OCI-LY3 (cell line): ENCODE data around the gene QKI.

ENCODE experiments used
- EZH2phosphoT487 ChIP-seq: fragments of 200-600 bp; shearing (Covaris generic); IDR thresholded peaks from 2 replicates; pipeline ENCODE4 v1.6.1; 2018; ENCODE audit warnings: antibody characterized with exemption, mixed run types, low read depth
- TF ChIP-seq, protein P1 (sequence below): fragments of 200-600, 300-600 bp; sonication (generic); IDR thresholded peaks from 2 replicates; pipeline ENCODE4 v1.5.1; 2014; ENCODE audit warnings: antibody characterized with exemption, low read length, low read depth

GRCh38 chr6:163394659-163395058 lies 19.9 kb upstream of the QKI start:
- TF ChIP-seq, protein P1, sequence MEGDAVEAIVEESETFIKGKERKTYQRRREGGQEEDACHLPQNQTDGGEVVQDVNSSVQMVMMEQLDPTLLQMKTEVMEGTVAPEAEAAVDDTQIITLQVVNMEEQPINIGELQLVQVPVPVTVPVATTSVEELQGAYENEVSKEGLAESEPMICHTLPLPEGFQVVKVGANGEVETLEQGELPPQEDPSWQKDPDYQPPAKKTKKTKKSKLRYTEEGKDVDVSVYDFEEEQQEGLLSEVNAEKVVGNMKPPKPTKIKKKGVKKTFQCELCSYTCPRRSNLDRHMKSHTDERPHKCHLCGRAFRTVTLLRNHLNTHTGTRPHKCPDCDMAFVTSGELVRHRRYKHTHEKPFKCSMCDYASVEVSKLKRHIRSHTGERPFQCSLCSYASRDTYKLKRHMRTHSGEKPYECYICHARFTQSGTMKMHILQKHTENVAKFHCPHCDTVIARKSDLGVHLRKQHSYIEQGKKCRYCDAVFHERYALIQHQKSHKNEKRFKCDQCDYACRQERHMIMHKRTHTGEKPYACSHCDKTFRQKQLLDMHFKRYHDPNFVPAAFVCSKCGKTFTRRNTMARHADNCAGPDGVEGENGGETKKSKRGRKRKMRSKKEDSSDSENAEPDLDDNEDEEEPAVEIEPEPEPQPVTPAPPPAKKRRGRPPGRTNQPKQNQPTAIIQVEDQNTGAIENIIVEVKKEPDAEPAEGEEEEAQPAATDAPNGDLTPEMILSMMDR = no peak
- TF ChIP-seq EZH2phosphoT487 = no peak
